WI38 (cell line): ENCODE data around the gene PCCA.

ENCODE experiments used
- H3K4me3 ChIP-seq: 2 replicates; pipeline ENCODE4 v1.5.1; 2011; ENCODE audit warnings: low read depth, mild to moderate bottlenecking, control low read depth, low read length
- TF ChIP-seq, protein P1 (sequence below): IDR thresholded peaks from 2 replicates; pipeline ENCODE4 v1.5.1; 2012; ENCODE audit warnings: low read depth, mild to moderate bottlenecking, control low read depth, low read length

The PCCA gene

DNA sequence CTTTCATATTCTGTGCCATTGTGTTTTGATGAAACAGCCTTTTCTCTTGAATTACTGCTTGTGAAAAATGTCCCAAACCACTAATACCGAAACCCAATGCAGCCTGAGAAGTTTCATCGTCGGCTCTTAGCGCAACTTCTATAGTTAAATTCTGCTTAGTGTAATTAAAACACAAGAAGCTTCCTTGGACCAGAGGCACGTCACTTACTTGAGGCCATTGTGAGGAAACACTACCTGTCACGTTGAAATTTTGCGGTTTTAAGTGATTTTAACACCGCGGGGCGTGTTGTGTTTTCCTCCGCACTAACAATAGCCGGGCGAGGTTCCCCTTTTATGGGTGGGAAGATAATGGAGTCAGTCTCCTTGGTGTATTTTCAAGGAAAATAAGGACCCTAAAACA, 428.8 kb downstream of the PCCA start:
- TF ChIP-seq, protein P1, sequence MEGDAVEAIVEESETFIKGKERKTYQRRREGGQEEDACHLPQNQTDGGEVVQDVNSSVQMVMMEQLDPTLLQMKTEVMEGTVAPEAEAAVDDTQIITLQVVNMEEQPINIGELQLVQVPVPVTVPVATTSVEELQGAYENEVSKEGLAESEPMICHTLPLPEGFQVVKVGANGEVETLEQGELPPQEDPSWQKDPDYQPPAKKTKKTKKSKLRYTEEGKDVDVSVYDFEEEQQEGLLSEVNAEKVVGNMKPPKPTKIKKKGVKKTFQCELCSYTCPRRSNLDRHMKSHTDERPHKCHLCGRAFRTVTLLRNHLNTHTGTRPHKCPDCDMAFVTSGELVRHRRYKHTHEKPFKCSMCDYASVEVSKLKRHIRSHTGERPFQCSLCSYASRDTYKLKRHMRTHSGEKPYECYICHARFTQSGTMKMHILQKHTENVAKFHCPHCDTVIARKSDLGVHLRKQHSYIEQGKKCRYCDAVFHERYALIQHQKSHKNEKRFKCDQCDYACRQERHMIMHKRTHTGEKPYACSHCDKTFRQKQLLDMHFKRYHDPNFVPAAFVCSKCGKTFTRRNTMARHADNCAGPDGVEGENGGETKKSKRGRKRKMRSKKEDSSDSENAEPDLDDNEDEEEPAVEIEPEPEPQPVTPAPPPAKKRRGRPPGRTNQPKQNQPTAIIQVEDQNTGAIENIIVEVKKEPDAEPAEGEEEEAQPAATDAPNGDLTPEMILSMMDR = no peak
- H3K4me3 ChIP-seq = no peak overlapping the region

DNA sequence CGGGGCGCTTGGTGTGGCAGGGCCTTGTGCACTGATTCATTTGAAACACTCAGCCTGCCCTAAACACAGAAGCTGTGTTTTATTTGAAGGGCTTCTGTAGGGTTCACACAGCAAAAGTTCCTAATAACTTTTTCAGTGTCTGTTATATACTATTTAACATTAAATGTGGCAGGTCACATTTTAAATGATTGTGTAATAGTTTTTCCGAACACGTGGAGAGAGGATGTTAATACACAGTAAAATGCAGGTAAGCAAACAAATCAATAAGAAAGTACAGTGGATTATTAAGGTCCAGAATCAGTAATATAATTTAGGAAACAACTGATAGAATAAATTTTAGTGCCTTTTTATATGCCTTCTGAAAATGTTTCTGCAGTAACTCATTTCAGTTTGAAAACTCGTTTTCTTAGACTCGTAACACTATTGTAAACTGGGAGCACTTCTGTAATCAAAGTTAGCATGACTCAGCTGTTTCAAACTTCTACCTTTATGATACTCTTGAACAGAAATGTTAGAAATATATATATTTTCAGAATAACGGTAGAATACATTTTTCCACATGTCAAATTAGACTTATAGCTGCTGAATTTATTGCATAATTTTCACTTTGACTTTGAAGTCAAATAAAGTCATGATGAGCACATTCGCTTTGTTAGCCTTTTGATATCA, 429.6 kb downstream of the PCCA start:
- TF ChIP-seq, protein P1 = no peak
- H3K4me3 ChIP-seq = no peak overlapping the region

DNA sequence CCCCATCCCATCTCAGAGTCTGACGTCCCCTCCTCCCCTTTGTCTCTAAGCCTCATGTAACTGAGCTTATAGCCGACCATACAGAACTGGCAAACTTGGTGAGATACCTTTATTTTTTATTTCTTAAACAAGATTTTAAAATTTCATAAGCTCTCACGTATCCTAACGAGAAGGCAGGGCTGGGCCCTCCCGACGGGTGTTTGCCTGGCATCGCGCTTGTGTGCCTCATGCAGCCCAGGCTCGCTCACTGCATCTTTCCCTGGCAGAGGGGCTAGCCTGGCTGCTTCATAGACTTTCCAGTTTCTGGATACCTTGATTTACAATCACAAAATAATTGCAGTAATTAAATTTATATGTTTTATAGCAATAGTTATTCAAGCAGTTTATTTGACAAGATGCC, 430.7 kb downstream of the PCCA start:
- TF ChIP-seq, protein P1 = no peak
- H3K4me3 ChIP-seq = no peak overlapping the region

DNA sequence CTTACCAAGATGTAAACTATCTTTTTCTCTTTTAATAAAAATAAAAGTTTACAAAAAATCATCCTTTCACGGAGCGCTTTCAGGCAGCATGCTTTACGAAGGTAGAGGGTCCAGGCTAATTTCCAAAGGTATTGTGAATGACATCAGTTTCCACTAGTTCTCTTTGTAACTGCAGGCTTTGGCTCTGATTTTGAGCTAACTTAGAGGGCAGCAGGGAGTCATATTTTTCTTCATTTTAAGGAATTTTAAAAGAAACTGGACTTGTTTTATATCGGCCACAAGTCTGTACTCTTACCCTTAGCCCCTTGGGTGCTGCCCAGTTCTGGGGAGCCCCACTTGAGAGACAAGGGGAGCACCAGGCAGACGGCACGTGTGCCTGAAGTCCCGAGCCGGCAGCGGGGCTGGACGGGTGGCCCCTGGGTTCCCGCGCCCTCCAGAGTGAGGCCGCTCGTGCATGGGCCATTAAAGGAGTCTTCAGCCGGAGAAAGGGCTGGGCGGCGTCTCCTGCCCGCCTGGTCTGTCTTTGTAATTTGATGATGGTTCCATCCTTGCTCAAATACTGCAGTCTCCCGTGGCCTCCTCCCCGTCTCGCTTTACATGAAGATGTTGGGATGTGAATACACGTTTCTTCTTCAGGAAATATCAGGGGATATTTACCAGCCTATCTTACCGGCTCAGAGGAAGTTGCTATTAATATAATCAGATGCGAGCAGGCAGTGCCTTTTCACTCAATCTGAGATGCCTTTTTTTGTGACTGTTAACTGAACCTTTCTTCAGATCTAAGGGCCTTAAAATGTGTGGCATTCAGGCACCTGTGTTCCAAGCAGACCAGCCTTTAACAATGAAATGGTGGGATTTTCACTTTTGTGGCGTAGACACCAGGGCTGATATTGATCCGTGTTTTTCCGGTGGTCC, 432.3 kb downstream of the PCCA start:
- TF ChIP-seq, protein P1 = no peak
- no peak overlapping the region for H3K4me3 ChIP-seq

DNA sequence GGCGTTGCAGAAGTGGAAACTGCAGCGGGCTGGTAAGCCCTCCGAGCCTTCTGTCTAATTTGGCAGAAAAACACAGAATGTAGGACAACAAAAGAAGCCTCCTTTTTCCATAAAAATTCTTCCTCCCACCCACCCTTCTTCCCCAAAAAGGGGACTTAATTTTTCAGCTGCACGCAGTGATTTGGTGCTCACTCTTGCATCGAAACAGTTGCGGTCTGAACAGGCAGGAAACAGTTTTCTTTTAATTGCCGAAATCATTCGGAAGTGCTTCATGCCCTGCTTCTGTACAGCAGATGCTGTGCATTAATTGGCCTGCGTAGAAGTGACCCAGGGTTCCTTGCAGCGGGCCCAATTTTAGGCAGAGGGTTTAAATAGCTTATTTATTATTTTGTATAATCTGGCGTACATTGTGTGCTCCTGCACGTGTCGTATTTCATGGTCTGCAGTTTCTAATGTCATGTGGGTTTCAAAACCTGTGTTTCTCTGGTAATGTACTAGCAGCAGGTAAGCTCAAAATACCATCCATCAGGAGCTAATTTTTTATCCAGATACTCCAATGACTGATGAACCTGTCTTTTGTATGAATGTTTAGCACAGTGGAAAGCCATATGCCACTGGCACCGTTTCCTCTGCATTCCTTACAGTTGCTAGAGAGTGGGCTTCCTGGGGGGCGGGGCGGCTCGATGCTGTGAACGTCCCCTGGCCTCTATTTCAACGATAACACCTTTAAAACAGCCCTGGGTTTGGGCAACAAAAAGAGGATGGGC, 433.1 kb downstream of the PCCA start:
- H3K4me3 ChIP-seq = no peak overlapping the region
- TF ChIP-seq, protein P1 = no peak

DNA sequence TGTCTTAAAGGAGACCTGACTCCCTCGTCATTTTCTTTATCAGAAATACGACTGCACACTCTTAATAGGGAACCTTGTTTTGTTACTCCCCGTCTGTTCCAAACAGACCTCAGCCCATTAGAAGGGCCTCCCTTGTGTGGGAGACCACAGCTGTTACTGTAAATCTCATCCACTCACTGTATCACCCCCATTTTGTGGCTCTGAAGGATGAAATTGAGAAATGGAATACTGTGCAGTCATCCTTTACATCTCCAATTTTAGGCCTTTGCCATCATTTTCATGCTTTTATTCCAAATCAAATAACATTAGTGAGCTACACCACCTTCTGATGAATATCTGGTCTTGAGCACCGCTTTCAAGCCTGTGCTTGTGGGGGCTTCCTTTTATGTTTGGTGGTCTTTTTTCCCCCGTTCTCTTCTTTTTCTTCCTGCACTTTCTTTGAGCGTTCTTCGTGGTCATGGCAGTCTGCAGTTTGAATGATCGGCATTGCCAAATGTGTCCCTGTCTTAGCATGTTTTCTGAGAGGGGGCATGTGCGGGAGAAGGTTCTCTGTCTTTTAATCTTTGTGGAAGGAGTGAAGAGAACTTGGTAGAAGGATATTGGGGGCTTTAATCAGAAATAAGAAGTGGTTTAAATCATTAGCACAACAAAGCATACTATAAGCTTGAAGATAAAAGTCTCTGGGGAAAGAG, 433.9 kb downstream of the PCCA start:
- TF ChIP-seq, protein P1 = no peak
- no peak overlapping the region for H3K4me3 ChIP-seq
